ENCODE data around the gene CYBB.

Gene CYBB

GRCh38 chrX:37786624-37787422 lies 7.0 kb downstream of the CYBB start:
- no peak for DNase-seq

GRCh38 chrX:37787423-37787869 lies 7.6 kb downstream of the CYBB start:
- no peak for DNase-seq

- DNase-seq = no peak
Observed at GRCh38 chrX:37796310-37796709, 16.5 kb downstream of the CYBB start.

- DNase-seq = no peak
Observed at GRCh38 chrX:37796805-37797204, 16.9 kb downstream of the CYBB start.

- DNase-seq = no peak
Observed at GRCh38 chrX:37799936-37800335, 20.1 kb downstream of the CYBB start.

- DNase-seq = no peak
Observed at GRCh38 chrX:37800717-37801116, 20.9 kb downstream of the CYBB start.

GRCh38 chrX:37802028-37802427 lies 22.2 kb downstream of the CYBB start:
- DNase-seq = no peak

- DNase-seq = no peak
Observed at GRCh38 chrX:37803057-37803456, 23.2 kb downstream of the CYBB start.

- DNase-seq = no peak
Observed at GRCh38 chrX:37809970-37810369, 30.1 kb downstream of the CYBB start.

- DNase-seq = no peak
Observed at GRCh38 chrX:37812110-37812509, 32.3 kb downstream of the CYBB start.

- DNase-seq = no peak
Observed at GRCh38 chrX:37813570-37813969, 33.7 kb downstream of the CYBB start.

- DNase-seq = no peak
Observed at GRCh38 chrX:37815366-37815765, 35.5 kb downstream of the CYBB start.

GRCh38 chrX:37816766-37817165 lies 36.9 kb downstream of the CYBB start:
- DNase-seq = no peak

- DNase-seq = no peak
Observed at GRCh38 chrX:37817176-37817575, 37.3 kb downstream of the CYBB start.

GRCh38 chrX:37817579-37817978 lies 37.7 kb downstream of the CYBB start:
- DNase-seq = no peak

GRCh38 chrX:37818031-37818430 lies 38.2 kb downstream of the CYBB start:
- no peak for DNase-seq

GRCh38 chrX:37820646-37821045 lies 40.8 kb downstream of the CYBB start:
- DNase-seq = no peak

- DNase-seq = no peak
Observed at GRCh38 chrX:37824491-37825214, 44.8 kb downstream of the CYBB start.

GRCh38 chrX:37825215-37825842 lies 45.5 kb downstream of the CYBB start:
- DNase-seq = peak; percentile 50

- DNase-seq = no peak
Observed at GRCh38 chrX:37829721-37830120, 49.9 kb downstream of the CYBB start.

GRCh38 chrX:37830371-37830770 lies 50.5 kb downstream of the CYBB start:
- DNase-seq = no peak

GRCh38 chrX:37834937-37835336 lies 55.1 kb downstream of the CYBB start:
- DNase-seq = no peak

- no peak for DNase-seq
Observed at GRCh38 chrX:37840931-37841330, 61.1 kb downstream of the CYBB start.

- no peak for DNase-seq
Observed at GRCh38 chrX:37844622-37845021, 64.8 kb downstream of the CYBB start.
